NCI-H345 (cell line): ENCODE measurements around the gene SLC25A41.
A peak's percentile ranks its signal among the peaks of the same experiment; 100 is the strongest.
"Not testable (repeated sequence)": the region's sequence is repeated elsewhere in the genome, so short reads cannot be mapped to it uniquely, and the experiment has no call there.

ENCODE experiments used
- DNase-seq: peaks from one replicate; lab custom pipeline; 2025; lab: John Stamatoyannopoulos, UW

SLC25A41 gene

GRCh38 chr19:6428692-6429418, 4.7 kb downstream of the SLC25A41 start:
- not testable (repeated sequence) for DNase-seq

GRCh38 chr19:6427131-6427530, 6.4 kb downstream of the SLC25A41 start:
- no peak for DNase-seq

GRCh38 chr19:6425732-6426620, 7.6 kb downstream of the SLC25A41 start:
- DNase-seq, result no peak

GRCh38 chr19:6424939-6425731, 8.4 kb downstream of the SLC25A41 start:
- peak; percentile 100 for DNase-seq

GRCh38 chr19:6424195-6424938, 9.2 kb downstream of the SLC25A41 start, which contains the start of gene KHSRP:
KHSRP (minus strand) TSS chr19:6424811; CDS start chr19:6424701, 110 bp downstream.
- peak; percentile 29 for DNase-seq

GRCh38 chr19:6423499-6424194, 9.9 kb downstream of the SLC25A41 start:
- DNase-seq, result no peak

GRCh38 chr19:6421075-6422014, 12.2 kb downstream of the SLC25A41 start:
- DNase-seq, result no peak

- DNase-seq, result no peak
Measured at GRCh38 chr19:6418562-6418932, 15.0 kb downstream of the SLC25A41 start.

GRCh38 chr19:6417713-6418561, 15.6 kb downstream of the SLC25A41 start:
- no peak for DNase-seq

GRCh38 chr19:6416658-6417405, 16.7 kb downstream of the SLC25A41 start:
- no peak for DNase-seq

GRCh38 chr19:6415591-6416190, 17.9 kb downstream of the SLC25A41 start:
- DNase-seq, result no peak

- no peak for DNase-seq
Measured at GRCh38 chr19:6414793-6415590, 18.6 kb downstream of the SLC25A41 start.

GRCh38 chr19:6413721-6414643, 19.6 kb downstream of the SLC25A41 start:
- no peak for DNase-seq

GRCh38 chr19:6413291-6413690, 20.3 kb downstream of the SLC25A41 start:
- no peak for DNase-seq

GRCh38 chr19:6412447-6413091, 21.0 kb downstream of the SLC25A41 start:
- DNase-seq, result peak; percentile 29
